WTC11 (cell line): ENCODE measurements around the gene ARL4D. TPM values are rescaled to one million over a fixed set of nuclear protein-coding genes. Genes with fewer than 3 reads are reported as not detected.

Experiments used
- ATAC-seq: fragments of 200-7000 bp; cut with Tn5 transposase; 2 replicates; pipeline ENCODE4 v1.10.0; 2021; ENCODE audit warnings: mild to moderate bottlenecking, moderate library complexity
- CTCF ChIA-PET: fragments of 300-600 bp; sonication (Branson Sonifier 250); formaldehyde crosslinking; loops from one replicate; lab custom pipeline; 2021; ENCODE audit warnings: antibody characterized with exemption; lab: Charles Lee
- POLR2A ChIA-PET: fragments of 350-600 bp; sonication (Branson Sonifier 250); formaldehyde crosslinking; loops from one replicate; lab custom pipeline; 2021; ENCODE audit warnings: antibody characterized with exemption; lab: Charles Lee
- DNase-seq: peaks from one replicate; pipeline ENCODE4 v3.0.0; 2021; ENCODE audit warnings: low spot score
- H3K27ac Mint-ChIP-seq: 2 replicates; pipeline ENCODE4 v1.8.0; 2021; ENCODE audit warnings: mixed read lengths
- H3K27me3 Mint-ChIP-seq: 2 replicates; pipeline ENCODE4 v1.8.0; 2021; ENCODE audit warnings: low read depth, mild to moderate bottlenecking, moderate library complexity, mixed read lengths
- H3K36me3 Mint-ChIP-seq: 2 replicates; pipeline ENCODE4 v1.8.0; 2021; ENCODE audit warnings: mixed read lengths
- H3K4me1 Mint-ChIP-seq: 2 replicates; pipeline ENCODE4 v1.8.0; 2022; ENCODE audit warnings: mixed read lengths
- H3K4me3 Mint-ChIP-seq: 2 replicates; pipeline ENCODE4 v1.8.0; 2021; ENCODE audit warnings: mild to moderate bottlenecking, moderate library complexity, mixed read lengths
- H3K9me3 Mint-ChIP-seq: 2 replicates; pipeline ENCODE4 v1.8.0; 2021; ENCODE audit warnings: mixed read lengths
- CBFB ChIP-seq: sonication (generic); formaldehyde crosslinking; IDR thresholded peaks from 2 replicates; pipeline ENCODE4 v1.8.1; 2022; ENCODE audit warnings: mild to moderate bottlenecking, low read depth, missing genetic modification reagents
- CREB1 ChIP-seq: sonication (generic); formaldehyde crosslinking; IDR thresholded peaks from 2 replicates; pipeline ENCODE4 v1.8.0; 2023; ENCODE audit warnings: mild to moderate bottlenecking, missing genetic modification reagents
- ESRRA ChIP-seq: sonication (generic); formaldehyde crosslinking; IDR thresholded peaks from 2 replicates; pipeline ENCODE4 v1.8.1; 2022; ENCODE audit warnings: mild to moderate bottlenecking, missing genetic modification reagents, borderline replicate concordance
- IRF2 ChIP-seq: sonication (generic); formaldehyde crosslinking; IDR thresholded peaks from 2 replicates; pipeline ENCODE4 v1.8.0; 2022; ENCODE audit warnings: low read depth, missing genetic modification reagents, borderline replicate concordance
- JAZF1 ChIP-seq: fragments of 250-450 bp; sonication (Bioruptor Pico); IDR thresholded peaks from 2 replicates; pipeline ENCODE4 v1.9.0; 2021; ENCODE audit warnings: moderate library complexity, mild to moderate bottlenecking, inconsistent platforms
- NFE2L1 ChIP-seq: sonication (generic); formaldehyde crosslinking; IDR thresholded peaks from 2 replicates; pipeline ENCODE4 v1.8.1; 2023; ENCODE audit warnings: missing genetic modification reagents
- NFYB ChIP-seq: sonication (generic); formaldehyde crosslinking; conservative IDR thresholded peaks from 2 replicates; pipeline ENCODE4 v1.8.0; 2022; ENCODE audit warnings: low read depth, missing genetic modification reagents
- NR2C2 ChIP-seq: sonication (generic); formaldehyde crosslinking; IDR thresholded peaks from 2 replicates; pipeline ENCODE4 v1.8.0; 2022; ENCODE audit warnings: mild to moderate bottlenecking, missing genetic modification reagents
- SMAD3 ChIP-seq: sonication (generic); formaldehyde crosslinking; IDR thresholded peaks from 2 replicates; pipeline ENCODE4 v1.8.0; 2022; ENCODE audit warnings: missing genetic modification reagents, mild to moderate bottlenecking, borderline replicate concordance
- SMAD4 ChIP-seq: sonication (generic); formaldehyde crosslinking; IDR thresholded peaks from 2 replicates; pipeline ENCODE4 v1.8.0; 2022; ENCODE audit warnings: mild to moderate bottlenecking, missing genetic modification reagents
- TEAD1 ChIP-seq: sonication (generic); formaldehyde crosslinking; IDR thresholded peaks from 2 replicates; pipeline ENCODE4 v1.8.0; 2022; ENCODE audit warnings: mild to moderate bottlenecking, missing genetic modification reagents
- ZNF121 ChIP-seq: sonication (generic); formaldehyde crosslinking; IDR thresholded peaks from 2 replicates; pipeline ENCODE4 v1.8.0; 2023; ENCODE audit warnings: missing genetic modification reagents
- ZNF396 ChIP-seq: fragments of 250-450 bp; sonication (Bioruptor Pico); IDR thresholded peaks from 2 replicates; pipeline ENCODE4 v1.8.0; 2021; ENCODE audit warnings: mild to moderate bottlenecking, moderate library complexity, borderline replicate concordance
- total RNA-seq: library from RNA; stranded (reverse); gene quantifications from 3 replicates; pipeline ENCODE4 v1.2.3, GENCODE V29; 2021
- TF ChIP-seq, protein P1 (sequence below): sonication (generic); formaldehyde crosslinking; IDR thresholded peaks from 2 replicates; pipeline ENCODE4 v1.8.1; 2023; ENCODE audit warnings: mild to moderate bottlenecking, missing genetic modification reagents, borderline replicate concordance
- TF ChIP-seq, protein P2 (sequence below): sonication (generic); formaldehyde crosslinking; conservative IDR thresholded peaks from 2 replicates; pipeline ENCODE4 v1.8.1; 2023; ENCODE audit warnings: mild to moderate bottlenecking, low read depth, missing genetic modification reagents, moderate library complexity
- TF ChIP-seq, protein P3 (sequence below): fragments of 250-450 bp; sonication (Bioruptor Pico); IDR thresholded peaks from 2 replicates; pipeline ENCODE4 v1.9.0; 2021; ENCODE audit warnings: mild to moderate bottlenecking
- TF ChIP-seq, protein P4 (sequence below): sonication (generic); formaldehyde crosslinking; IDR thresholded peaks from 2 replicates; pipeline ENCODE4 v1.8.1; 2023; ENCODE audit warnings: mild to moderate bottlenecking, missing genetic modification reagents, moderate library complexity
- TF ChIP-seq, protein P5 (sequence below): fragments of 250-450 bp; sonication (Bioruptor Pico); IDR thresholded peaks from 2 replicates; pipeline ENCODE4 v1.9.0; 2021; ENCODE audit warnings: mild to moderate bottlenecking, borderline replicate concordance

ARL4D gene
- total RNA-seq, 1 experiment from 2014 or later = 11.9 TPM

DNA sequence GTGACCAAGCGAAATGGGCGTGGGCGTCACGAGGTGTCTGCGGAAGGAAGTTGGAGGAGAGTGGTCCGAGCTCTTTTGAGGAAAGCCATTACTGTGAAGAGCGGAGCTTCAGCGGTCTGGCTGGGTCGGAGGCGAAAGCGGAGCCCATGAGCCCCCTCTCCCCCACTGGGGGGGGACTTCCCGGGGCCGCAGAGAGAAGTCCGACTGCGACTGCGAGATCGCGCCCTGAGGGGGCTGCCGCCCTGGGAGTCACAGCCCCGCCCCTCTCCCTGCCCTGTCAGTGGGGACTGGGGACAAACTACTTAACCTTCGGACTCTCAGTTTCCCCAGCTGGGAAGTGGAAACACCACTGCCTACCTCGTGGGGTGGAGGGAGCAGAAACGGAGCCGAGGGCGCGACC lies 20.0 kb upstream of the ARL4D start:
- ChIA-PET CTCF (interaction anchor here (1.1 to 1.8 kb wide), 2 partner anchors 15 to 105 kb away, joined by 4 to 8 read pairs; partner anchors contain the start of gene DHX8), POLR2A (interaction anchor here (0.9 to 2.1 kb wide), 2 partner anchors 9 to 11 kb away, joined by 3 to 7 read pairs; no protein-coding TSS in a partner anchor)
- H3K27me3 Mint-ChIP-seq = peaks cover 7% of the 10 kb centered on the region
- TF ChIP-seq NR2C2 (no peak), SMAD4 (no peak), JAZF1 (CRISPR knock-in tag) (no peak), NFYB (CRISPR knock-in tag) (no peak), TEAD1 (CRISPR knock-in tag) (no peak), CREB1 (CRISPR knock-in tag) (no peak), ESRRA (CRISPR knock-in tag) (no peak), SMAD3 (CRISPR knock-in tag) (no peak), NFE2L1 (no peak), ZNF396 (no peak), CBFB (CRISPR knock-in tag) (no peak), ZNF121 (CRISPR knock-in tag) (no peak), IRF2 (CRISPR knock-in tag) (no peak)
- TF ChIP-seq, protein P1, sequence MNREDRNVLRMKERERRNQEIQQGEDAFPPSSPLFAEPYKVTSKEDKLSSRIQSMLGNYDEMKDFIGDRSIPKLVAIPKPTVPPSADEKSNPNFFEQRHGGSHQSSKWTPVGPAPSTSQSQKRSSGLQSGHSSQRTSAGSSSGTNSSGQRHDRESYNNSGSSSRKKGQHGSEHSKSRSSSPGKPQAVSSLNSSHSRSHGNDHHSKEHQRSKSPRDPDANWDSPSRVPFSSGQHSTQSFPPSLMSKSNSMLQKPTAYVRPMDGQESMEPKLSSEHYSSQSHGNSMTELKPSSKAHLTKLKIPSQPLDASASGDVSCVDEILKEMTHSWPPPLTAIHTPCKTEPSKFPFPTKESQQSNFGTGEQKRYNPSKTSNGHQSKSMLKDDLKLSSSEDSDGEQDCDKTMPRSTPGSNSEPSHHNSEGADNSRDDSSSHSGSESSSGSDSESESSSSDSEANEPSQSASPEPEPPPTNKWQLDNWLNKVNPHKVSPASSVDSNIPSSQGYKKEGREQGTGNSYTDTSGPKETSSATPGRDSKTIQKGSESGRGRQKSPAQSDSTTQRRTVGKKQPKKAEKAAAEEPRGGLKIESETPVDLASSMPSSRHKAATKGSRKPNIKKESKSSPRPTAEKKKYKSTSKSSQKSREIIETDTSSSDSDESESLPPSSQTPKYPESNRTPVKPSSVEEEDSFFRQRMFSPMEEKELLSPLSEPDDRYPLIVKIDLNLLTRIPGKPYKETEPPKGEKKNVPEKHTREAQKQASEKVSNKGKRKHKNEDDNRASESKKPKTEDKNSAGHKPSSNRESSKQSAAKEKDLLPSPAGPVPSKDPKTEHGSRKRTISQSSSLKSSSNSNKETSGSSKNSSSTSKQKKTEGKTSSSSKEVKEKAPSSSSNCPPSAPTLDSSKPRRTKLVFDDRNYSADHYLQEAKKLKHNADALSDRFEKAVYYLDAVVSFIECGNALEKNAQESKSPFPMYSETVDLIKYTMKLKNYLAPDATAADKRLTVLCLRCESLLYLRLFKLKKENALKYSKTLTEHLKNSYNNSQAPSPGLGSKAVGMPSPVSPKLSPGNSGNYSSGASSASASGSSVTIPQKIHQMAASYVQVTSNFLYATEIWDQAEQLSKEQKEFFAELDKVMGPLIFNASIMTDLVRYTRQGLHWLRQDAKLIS (CRISPR knock-in tag) = no peak
- TF ChIP-seq, protein P2, sequence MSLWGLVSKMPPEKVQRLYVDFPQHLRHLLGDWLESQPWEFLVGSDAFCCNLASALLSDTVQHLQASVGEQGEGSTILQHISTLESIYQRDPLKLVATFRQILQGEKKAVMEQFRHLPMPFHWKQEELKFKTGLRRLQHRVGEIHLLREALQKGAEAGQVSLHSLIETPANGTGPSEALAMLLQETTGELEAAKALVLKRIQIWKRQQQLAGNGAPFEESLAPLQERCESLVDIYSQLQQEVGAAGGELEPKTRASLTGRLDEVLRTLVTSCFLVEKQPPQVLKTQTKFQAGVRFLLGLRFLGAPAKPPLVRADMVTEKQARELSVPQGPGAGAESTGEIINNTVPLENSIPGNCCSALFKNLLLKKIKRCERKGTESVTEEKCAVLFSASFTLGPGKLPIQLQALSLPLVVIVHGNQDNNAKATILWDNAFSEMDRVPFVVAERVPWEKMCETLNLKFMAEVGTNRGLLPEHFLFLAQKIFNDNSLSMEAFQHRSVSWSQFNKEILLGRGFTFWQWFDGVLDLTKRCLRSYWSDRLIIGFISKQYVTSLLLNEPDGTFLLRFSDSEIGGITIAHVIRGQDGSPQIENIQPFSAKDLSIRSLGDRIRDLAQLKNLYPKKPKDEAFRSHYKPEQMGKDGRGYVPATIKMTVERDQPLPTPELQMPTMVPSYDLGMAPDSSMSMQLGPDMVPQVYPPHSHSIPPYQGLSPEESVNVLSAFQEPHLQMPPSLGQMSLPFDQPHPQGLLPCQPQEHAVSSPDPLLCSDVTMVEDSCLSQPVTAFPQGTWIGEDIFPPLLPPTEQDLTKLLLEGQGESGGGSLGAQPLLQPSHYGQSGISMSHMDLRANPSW (CRISPR knock-in tag) = no peak
- TF ChIP-seq, protein P3, sequence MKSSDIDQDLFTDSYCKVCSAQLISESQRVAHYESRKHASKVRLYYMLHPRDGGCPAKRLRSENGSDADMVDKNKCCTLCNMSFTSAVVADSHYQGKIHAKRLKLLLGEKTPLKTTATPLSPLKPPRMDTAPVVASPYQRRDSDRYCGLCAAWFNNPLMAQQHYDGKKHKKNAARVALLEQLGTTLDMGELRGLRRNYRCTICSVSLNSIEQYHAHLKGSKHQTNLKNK (CRISPR knock-in tag) = no peak
- TF ChIP-seq, protein P4, sequence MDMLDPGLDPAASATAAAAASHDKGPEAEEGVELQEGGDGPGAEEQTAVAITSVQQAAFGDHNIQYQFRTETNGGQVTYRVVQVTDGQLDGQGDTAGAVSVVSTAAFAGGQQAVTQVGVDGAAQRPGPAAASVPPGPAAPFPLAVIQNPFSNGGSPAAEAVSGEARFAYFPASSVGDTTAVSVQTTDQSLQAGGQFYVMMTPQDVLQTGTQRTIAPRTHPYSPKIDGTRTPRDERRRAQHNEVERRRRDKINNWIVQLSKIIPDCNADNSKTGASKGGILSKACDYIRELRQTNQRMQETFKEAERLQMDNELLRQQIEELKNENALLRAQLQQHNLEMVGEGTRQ (CRISPR knock-in tag) = no peak
- TF ChIP-seq, protein P5, sequence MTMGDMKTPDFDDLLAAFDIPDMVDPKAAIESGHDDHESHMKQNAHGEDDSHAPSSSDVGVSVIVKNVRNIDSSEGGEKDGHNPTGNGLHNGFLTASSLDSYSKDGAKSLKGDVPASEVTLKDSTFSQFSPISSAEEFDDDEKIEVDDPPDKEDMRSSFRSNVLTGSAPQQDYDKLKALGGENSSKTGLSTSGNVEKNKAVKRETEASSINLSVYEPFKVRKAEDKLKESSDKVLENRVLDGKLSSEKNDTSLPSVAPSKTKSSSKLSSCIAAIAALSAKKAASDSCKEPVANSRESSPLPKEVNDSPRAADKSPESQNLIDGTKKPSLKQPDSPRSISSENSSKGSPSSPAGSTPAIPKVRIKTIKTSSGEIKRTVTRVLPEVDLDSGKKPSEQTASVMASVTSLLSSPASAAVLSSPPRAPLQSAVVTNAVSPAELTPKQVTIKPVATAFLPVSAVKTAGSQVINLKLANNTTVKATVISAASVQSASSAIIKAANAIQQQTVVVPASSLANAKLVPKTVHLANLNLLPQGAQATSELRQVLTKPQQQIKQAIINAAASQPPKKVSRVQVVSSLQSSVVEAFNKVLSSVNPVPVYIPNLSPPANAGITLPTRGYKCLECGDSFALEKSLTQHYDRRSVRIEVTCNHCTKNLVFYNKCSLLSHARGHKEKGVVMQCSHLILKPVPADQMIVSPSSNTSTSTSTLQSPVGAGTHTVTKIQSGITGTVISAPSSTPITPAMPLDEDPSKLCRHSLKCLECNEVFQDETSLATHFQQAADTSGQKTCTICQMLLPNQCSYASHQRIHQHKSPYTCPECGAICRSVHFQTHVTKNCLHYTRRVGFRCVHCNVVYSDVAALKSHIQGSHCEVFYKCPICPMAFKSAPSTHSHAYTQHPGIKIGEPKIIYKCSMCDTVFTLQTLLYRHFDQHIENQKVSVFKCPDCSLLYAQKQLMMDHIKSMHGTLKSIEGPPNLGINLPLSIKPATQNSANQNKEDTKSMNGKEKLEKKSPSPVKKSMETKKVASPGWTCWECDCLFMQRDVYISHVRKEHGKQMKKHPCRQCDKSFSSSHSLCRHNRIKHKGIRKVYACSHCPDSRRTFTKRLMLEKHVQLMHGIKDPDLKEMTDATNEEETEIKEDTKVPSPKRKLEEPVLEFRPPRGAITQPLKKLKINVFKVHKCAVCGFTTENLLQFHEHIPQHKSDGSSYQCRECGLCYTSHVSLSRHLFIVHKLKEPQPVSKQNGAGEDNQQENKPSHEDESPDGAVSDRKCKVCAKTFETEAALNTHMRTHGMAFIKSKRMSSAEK (CRISPR knock-in tag) = no peak
- H3K27ac Mint-ChIP-seq = no peak overlapping the region; the same call in 1 of the 2 replicates
- no peak for DNase-seq
- peaks cover 14% of the 10 kb centered on the region for H3K36me3 Mint-ChIP-seq
- H3K4me1 Mint-ChIP-seq = peaks cover 5% of the 10 kb centered on the region; the same call in 1 of the 2 replicates
- no peak overlapping the region for H3K4me3 Mint-ChIP-seq
- no peak for ATAC-seq
- peaks cover 23% of the 10 kb centered on the region for H3K9me3 Mint-ChIP-seq
